Osteocyte (in vitro differentiated cells): ENCODE measurements around the gene TMEM150B. TPM values are rescaled to one million over a fixed set of nuclear protein-coding genes. Genes with fewer than 3 reads are reported as not detected.

Experiments used
- DNase-seq: peaks from one replicate; pipeline ENCODE4 v3.0.0; 2021; ENCODE audit warnings: mixed read lengths; ENCODE audit not compliant: unreplicated experiment; ENCODE audit errors: extremely low spot score
- H3K27ac Mint-ChIP-seq: one replicate; pipeline ENCODE4 v1.8.0; 2021; ENCODE audit warnings: mild to moderate bottlenecking, mixed read lengths; ENCODE audit not compliant: unreplicated experiment
- H3K27me3 Mint-ChIP-seq: one replicate; pipeline ENCODE4 v1.8.0; 2021; ENCODE audit warnings: mixed read lengths; ENCODE audit not compliant: unreplicated experiment
- H3K36me3 Mint-ChIP-seq: one replicate; pipeline ENCODE4 v1.8.0; 2021; ENCODE audit warnings: mixed read lengths; ENCODE audit not compliant: unreplicated experiment
- H3K4me1 Mint-ChIP-seq: one replicate; pipeline ENCODE4 v1.8.0; 2021; ENCODE audit warnings: mixed read lengths; ENCODE audit not compliant: unreplicated experiment
- H3K4me3 Mint-ChIP-seq: one replicate; pipeline ENCODE4 v1.8.0; 2021; ENCODE audit warnings: mild to moderate bottlenecking, moderate library complexity, mixed read lengths; ENCODE audit not compliant: unreplicated experiment
- H3K9me3 Mint-ChIP-seq: one replicate; pipeline ENCODE4 v1.8.0; 2021; ENCODE audit warnings: mixed read lengths; ENCODE audit not compliant: unreplicated experiment
- total RNA-seq: library from RNA; stranded (reverse); gene quantifications from 2 replicates; pipeline ENCODE4 v1.2.1, GENCODE V29; 2021
- TF ChIP-seq, protein P1 (sequence below): fragments of 200-600 bp; sonication (generic); IDR thresholded peaks from 2 replicates; pipeline ENCODE4 v1.5.0; 2021; ENCODE audit warnings: antibody characterized with exemption, mild to moderate bottlenecking, moderate library complexity

The TMEM150B gene
- total RNA-seq, 1 donor from 2014 or later = not detected

DNA sequence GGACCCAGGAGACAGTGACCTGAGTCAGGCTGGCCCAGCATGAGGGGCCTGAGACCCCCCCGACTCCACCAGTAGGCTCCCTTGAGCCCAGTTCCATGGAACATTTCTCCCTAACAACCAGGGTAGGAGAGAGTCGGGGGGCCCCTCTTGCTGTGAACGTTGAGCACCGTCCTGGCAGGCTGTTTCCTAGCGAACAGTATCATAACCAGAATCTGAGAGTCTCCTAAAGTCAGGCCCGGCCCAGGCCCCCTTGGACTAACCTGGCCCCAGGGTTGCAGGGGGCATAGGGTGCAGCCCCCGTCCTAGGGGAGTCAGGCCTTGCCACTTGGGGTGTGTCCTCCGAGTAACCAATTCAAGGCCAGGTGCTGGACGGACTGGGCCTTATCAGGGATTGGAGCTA, 13.7 kb downstream of the TMEM150B start:
- TF ChIP-seq, protein P1, sequence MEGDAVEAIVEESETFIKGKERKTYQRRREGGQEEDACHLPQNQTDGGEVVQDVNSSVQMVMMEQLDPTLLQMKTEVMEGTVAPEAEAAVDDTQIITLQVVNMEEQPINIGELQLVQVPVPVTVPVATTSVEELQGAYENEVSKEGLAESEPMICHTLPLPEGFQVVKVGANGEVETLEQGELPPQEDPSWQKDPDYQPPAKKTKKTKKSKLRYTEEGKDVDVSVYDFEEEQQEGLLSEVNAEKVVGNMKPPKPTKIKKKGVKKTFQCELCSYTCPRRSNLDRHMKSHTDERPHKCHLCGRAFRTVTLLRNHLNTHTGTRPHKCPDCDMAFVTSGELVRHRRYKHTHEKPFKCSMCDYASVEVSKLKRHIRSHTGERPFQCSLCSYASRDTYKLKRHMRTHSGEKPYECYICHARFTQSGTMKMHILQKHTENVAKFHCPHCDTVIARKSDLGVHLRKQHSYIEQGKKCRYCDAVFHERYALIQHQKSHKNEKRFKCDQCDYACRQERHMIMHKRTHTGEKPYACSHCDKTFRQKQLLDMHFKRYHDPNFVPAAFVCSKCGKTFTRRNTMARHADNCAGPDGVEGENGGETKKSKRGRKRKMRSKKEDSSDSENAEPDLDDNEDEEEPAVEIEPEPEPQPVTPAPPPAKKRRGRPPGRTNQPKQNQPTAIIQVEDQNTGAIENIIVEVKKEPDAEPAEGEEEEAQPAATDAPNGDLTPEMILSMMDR = no peak
- H3K27me3 Mint-ChIP-seq = no peaks in the 10 kb centered on the region
- no peaks in the 10 kb centered on the region for H3K4me1 Mint-ChIP-seq
- H3K9me3 Mint-ChIP-seq = no peaks in the 10 kb centered on the region
- no peak overlapping the region for H3K27ac Mint-ChIP-seq
- H3K36me3 Mint-ChIP-seq = peaks cover 13% of the 10 kb centered on the region
- H3K4me3 Mint-ChIP-seq = no peak overlapping the region
- DNase-seq = no peak

DNA sequence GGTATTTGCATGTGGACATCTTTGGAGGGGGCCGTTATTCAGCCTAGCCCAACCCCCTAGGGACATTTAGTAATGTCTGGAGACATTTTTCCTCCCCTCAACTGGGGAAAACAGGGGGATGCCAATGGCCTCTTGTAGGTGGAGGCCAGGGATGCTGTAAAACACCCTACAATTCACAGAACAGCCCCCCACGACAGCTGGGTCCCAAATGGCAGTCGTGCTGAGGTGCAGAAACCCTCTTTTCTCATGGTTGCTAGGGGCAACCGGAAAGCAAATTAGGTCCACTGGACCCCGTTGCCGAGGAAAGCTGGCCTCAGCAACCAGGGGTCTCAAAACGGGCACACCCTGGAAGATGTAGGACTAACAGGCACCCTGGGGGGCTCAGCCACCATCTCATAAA, 14.6 kb downstream of the TMEM150B start:
- TF ChIP-seq, protein P1 = no peak
- no peaks in the 10 kb centered on the region for H3K27me3 Mint-ChIP-seq
- H3K9me3 Mint-ChIP-seq = no peaks in the 10 kb centered on the region
- H3K36me3 Mint-ChIP-seq = peaks cover 13% of the 10 kb centered on the region
- H3K27ac Mint-ChIP-seq = no peak overlapping the region
- no peak for DNase-seq
- no peaks in the 10 kb centered on the region for H3K4me1 Mint-ChIP-seq
- no peak overlapping the region for H3K4me3 Mint-ChIP-seq

DNA sequence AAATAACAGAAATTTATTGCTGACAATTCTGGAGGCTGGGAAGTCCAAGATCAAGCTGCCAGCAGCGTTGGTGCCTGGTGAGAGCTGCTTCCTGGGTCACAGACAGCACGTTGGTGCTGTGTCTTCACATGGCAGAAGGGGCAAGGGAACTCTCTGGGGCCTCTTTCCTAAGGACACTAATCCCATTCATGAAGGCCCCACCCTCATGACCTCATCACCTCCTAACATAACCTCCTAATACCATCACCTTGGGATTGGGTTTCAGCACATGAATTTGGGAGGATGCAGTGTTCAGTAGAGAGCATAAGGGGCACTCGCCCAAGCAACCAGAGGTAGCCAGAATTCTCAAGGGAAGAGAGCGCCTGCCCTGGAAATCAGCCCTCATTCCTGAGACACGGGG, 15.7 kb downstream of the TMEM150B start:
- no peaks in the 10 kb centered on the region for H3K27me3 Mint-ChIP-seq
- TF ChIP-seq, protein P1 = no peak
- no peak overlapping the region for H3K27ac Mint-ChIP-seq
- DNase-seq = no peak
- no peaks in the 10 kb centered on the region for H3K4me1 Mint-ChIP-seq
- no peaks in the 10 kb centered on the region for H3K9me3 Mint-ChIP-seq
- peaks cover 16% of the 10 kb centered on the region for H3K36me3 Mint-ChIP-seq
- no peak overlapping the region for H3K4me3 Mint-ChIP-seq

DNA sequence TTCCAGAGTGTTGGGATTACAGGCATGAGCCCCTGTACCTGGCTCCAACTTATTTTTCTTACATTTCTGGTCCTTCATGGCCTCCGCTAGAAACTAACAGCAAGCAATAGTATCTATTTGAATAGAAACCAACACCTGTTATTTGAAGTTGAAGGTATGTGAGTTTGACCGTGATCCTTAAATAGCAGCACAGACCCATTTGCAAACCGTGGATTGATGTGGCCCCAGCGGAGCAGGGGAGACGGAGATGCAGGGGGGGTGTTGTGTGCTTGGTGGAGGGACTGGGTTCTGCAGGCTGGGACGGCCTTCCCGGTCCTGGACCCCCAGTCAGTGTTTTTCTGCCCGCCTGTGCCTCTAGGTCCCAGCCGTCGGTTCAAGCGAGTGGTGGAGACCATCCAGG, 16.9 kb downstream of the TMEM150B start:
- Mint-ChIP-seq H3K4me3 (no peak overlapping the region), H3K27ac (no peak overlapping the region), H3K4me1 (no peaks in the 10 kb centered on the region), H3K27me3 (no peaks in the 10 kb centered on the region), H3K9me3 (no peaks in the 10 kb centered on the region), H3K36me3 (peaks cover 16% of the 10 kb centered on the region)
- DNase-seq = no peak
- TF ChIP-seq, protein P1 = no peak

DNA sequence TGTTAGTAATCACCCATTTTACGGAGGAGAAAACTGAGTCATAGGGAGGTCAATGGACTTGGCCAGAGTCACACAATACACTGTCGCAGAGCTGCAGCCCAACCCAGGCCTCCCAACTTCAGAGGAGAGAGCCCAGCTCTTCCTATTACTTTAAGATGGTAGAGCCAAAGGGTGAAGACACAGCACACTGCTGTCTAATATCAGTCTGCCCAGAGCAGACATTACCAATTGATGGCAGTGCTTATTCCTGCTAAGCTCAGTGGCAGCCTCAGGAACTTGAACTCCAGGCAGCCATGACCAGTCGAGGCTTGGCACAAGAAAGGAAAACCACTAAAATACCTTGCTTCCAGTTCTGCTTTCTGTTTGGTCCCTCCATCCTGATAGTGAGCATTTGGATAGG, 18.4 kb downstream of the TMEM150B start:
- TF ChIP-seq, protein P1 = no peak
- Mint-ChIP-seq H3K4me3 (no peak overlapping the region), H3K27ac (no peak overlapping the region)

More for the DNA sequence above, 18.4 kb downstream of the TMEM150B start:
- Mint-ChIP-seq H3K27me3 (no peaks in the 10 kb centered on the region), H3K9me3 (no peaks in the 10 kb centered on the region), H3K4me1 (peaks cover 4% of the 10 kb centered on the region), H3K36me3 (peaks cover 16% of the 10 kb centered on the region)
- no peak for DNase-seq
